GM19395 (cell line): ENCODE data around the gene C10orf105.

Experiments
- ATAC-seq: cut with Tn5 transposase; IDR thresholded peaks from one replicate; pipeline ENCODE4 v1.9.1; 2021; ENCODE audit warnings: mild to moderate bottlenecking, moderate library complexity; ENCODE audit not compliant: unreplicated experiment

Gene C10orf105

GRCh38 chr10:71717056-71717455 lies 2.5 kb downstream of the C10orf105 start:
- ATAC-seq: no peak

DNA sequence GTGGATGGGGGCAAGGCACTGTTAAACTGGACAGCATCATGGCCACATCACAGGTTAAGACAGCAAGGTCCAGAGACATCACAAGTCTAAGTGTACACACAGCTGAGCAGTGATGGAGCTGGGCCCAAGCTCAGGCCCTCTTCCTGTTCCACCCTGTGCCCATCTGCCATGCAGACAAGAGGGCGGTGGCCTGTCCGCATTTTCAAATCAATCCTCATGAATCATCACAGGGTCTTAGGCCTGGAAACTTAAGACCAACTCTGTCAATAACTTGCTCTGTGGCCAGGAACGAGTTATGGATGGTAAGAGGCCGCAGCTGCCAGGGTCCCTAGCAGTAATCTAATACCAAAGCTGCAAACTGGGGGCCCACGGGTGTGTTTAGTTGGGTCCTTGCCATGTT lies 3.2 kb downstream of the C10orf105 start:
- ATAC-seq: no peak

GRCh38 chr10:71715860-71716259 lies 3.7 kb downstream of the C10orf105 start:
- no peak for ATAC-seq

- ATAC-seq: no peak
Observed at GRCh38 chr10:71715026-71715425, 4.6 kb downstream of the C10orf105 start.

GRCh38 chr10:71714592-71714991 lies 5.0 kb downstream of the C10orf105 start:
- ATAC-seq: no peak

- ATAC-seq: no peak
Observed at GRCh38 chr10:71714031-71714410, 5.6 kb downstream of the C10orf105 start.

DNA sequence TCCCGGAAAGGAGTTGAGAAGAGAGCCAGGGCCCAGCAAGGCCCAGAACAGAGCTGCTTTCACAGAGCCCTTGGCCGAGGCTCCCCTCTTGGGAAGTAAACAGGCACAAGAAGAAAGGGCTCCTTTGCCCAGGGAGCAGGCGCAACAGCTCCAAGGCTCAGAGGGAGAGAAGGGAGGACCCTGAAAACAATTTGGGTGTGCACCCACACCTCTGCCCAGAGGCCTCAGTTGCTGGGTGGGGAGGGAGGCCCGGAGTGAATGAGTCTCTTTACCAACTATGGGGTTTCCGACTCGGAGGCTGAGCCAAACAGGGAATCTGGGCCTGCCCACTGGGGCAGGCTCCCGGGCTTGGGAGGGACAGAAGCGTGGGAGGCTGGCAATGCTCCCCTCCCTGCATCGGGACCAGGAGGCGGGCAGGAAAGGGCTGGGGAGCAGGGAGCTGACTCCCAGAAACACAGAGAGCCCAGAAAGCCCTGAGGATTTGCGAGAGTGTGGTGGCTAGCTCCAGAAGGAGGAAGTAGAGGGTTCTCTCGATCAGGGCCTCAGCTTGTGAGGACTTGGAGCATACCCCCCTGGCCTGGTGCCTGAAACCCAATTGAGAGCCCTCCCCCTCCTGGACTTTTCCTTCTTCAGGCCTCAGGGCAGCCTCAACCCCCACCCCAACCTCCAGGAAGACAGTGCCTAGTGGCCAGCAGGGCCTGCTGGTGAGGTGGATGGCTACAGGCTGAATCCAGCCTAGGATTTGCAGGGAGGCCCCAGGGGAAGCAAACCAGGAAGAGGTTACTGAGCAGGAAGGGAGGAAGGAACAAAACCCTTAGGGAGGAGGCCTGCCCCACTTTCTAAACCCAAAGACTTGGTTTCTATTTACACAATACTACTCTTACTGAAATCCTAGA lies 6.2 kb downstream of the C10orf105 start:
- ATAC-seq: no peak

DNA sequence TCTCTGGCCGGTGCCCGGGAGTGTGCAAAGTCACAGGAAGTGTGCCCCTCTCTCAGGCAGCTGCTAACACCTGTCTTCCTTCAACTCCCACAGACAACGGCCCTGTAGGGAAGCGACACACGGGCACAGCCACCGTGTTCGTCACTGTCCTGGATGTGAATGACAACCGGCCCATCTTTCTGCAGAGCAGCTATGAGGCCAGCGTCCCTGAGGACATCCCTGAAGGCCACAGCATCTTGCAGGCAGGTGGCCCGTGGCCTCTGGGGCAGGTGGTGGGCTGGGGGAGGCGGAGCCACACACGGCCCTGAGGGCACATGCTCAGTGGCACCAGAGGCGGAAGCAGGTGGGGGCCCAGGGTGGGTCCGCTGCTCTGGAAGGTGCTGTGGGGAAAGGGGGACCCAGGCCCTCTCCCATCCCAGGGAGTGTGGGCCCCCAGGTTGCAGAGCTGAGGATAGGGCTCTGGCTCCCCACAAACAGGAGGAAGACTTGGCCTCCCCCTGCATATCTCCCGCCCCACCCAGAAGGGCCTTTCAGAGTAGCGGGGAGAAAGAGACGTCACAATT lies 6.9 kb downstream of the C10orf105 start:
- ATAC-seq: no peak

GRCh38 chr10:71712170-71712569 lies 7.4 kb downstream of the C10orf105 start:
- no peak for ATAC-seq

DNA sequence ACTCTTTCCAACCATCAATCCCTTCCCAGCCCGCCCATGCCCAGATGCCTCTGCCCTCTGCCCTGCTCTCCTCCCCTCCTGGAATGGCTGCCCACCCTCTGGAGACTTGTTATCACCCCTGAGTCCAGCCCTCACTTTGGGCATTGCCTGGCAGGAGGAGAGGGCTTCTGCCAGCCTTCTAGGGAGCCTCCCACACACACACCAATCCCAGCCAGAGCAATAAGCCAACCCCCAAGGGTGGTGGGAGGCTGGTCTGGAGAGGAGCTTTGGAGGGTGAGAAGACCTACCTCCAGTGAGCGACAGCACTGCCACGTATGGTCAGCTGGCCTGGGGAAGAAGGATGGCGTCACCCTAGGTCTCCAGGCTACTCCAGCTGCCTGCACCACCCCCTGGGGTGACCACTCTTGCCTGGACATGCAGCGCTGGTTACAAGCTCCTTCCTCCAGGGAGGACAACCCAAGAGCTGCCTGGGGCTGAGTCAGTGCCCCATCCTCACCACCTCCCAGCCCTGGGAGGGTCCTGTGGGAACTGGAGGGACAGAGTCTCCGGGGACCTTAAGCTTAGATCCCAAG lies 8.4 kb downstream of the C10orf105 start:
- no peak for ATAC-seq

- ATAC-seq: no peak
Observed at GRCh38 chr10:71710519-71710918, 9.1 kb downstream of the C10orf105 start.

DNA sequence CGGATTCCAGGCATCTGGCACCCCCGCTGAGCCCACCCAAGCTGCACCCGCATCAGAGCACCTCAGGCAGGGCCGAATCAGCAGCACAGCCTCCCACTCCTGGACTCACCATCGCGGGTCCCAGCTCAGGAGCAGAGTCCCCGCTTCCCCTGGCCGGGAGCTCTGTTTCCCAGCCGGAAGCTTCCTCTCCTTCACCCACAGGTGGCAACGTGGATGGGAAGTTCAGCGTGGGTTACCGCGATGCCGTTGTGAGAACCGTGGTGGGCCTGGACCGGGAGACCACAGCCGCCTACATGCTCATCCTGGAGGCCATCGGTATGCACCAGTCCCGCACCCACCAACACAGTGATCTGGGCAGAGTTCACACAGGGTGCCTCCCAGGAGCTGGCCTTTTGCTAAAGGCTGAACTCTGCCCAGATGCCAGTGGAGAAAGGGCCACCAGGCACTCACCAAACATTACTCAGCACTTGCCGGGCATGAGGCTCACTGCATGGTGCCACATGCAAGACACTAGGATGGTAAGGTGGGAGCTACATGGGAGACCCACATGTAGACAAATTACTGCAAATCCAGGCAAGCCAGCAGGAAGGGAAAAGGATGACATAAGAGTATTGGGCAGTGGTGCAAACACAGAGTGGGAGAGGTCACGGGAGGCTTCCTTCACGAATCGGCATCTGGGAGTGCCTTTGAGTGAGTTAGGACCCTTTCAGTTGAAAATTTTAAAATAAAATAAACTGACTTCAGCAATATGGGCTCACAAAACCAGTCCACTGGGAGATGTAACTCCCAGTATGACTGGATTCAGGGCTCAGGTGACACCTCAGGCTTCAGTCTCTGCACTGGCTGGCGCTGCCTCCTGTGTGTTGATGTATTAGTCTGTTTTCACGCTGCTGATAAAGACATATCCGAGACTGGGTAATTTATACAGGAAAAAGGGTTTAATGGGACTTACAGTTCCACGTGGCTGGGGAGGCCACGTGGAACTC lies 10.4 kb downstream of the C10orf105 start:
- ATAC-seq: no peak

GRCh38 chr10:71708301-71708703 lies 11.3 kb downstream of the C10orf105 start:
- no peak for ATAC-seq

- ATAC-seq: no peak
Observed at GRCh38 chr10:71707240-71707789, 12.3 kb downstream of the C10orf105 start.

GRCh38 chr10:71706216-71707121 lies 13.1 kb downstream of the C10orf105 start:
- no peak for ATAC-seq

- ATAC-seq: no peak
Observed at GRCh38 chr10:71705582-71705981, 14.0 kb downstream of the C10orf105 start.

- ATAC-seq: no peak
Observed at GRCh38 chr10:71704816-71705215, 14.8 kb downstream of the C10orf105 start.

- no peak for ATAC-seq
Observed at GRCh38 chr10:71703577-71703976, 16.0 kb downstream of the C10orf105 start.

- ATAC-seq: no peak
Observed at GRCh38 chr10:71701496-71702132, 18.0 kb downstream of the C10orf105 start.
